CD4-positive, CD25-positive, alpha-beta regulatory T cell (primary cell): ENCODE data around the gene ACACB. TPM values are rescaled to one million over a fixed set of nuclear protein-coding genes. Genes with fewer than 3 reads are reported as not detected.

Experiments used
- ATAC-seq, 2 donors: fragments of 150-1000 bp; cut with Tn5 transposase; one replicate each; pipeline ENCODE4 v1.10.0; 2021; ENCODE audit warnings: low read depth in 2 of 2, moderate number of reproducible peaks in 2 of 2, moderate library complexity in 1 of 2
- DNase-seq, 3 donors: peaks; one replicate each; pipeline versions ENCODE4 v3.0.0 to v3.0.0-alpha.2; 2012 to 2022; ENCODE audit warnings: mixed read lengths in 1 of 3
- H3K27ac ChIP-seq: one replicate; pipeline ENCODE4 v1.7.0; 2013; ENCODE audit warnings: mild to moderate bottlenecking, low read length; ENCODE audit not compliant: insufficient read depth, poor library complexity, severe bottlenecking
- H3K27me3 ChIP-seq: one replicate; pipeline ENCODE4 v1.7.0; 2013; ENCODE audit warnings: low read length; ENCODE audit not compliant: control insufficient read depth, insufficient read depth
- H3K36me3 ChIP-seq: one replicate; pipeline ENCODE4 v1.7.0; 2013; ENCODE audit warnings: mild to moderate bottlenecking, low read length, moderate library complexity; ENCODE audit not compliant: control insufficient read depth, insufficient read depth
- H3K4me1 ChIP-seq: 2 replicates; pipeline ENCODE4 v1.7.0; 2013; ENCODE audit warnings: mild to moderate bottlenecking, low read length; ENCODE audit not compliant: insufficient read depth, control insufficient read depth, poor library complexity, severe bottlenecking
- H3K4me3 ChIP-seq: one replicate; pipeline ENCODE4 v1.7.0; 2013; ENCODE audit warnings: low read depth, mild to moderate bottlenecking, low read length, moderate library complexity
- H3K9me3 ChIP-seq, 2 experiments: 1 replicate in 1 of 2; 2 replicates in 1 of 2; pipeline ENCODE4 v1.7.0; 2013; ENCODE audit warnings: low read length in 2 of 2, mild to moderate bottlenecking in 1 of 2, moderate library complexity in 1 of 2; ENCODE audit not compliant: control insufficient read depth in 2 of 2
- H3K27ac Mint-ChIP-seq, 3 donors: one replicate each; pipeline ENCODE4 v1.8.0; 2020 to 2022; ENCODE audit warnings: mild to moderate bottlenecking in 3 of 3, mixed read lengths in 3 of 3, moderate library complexity in 2 of 3
- H3K27me3 Mint-ChIP-seq: one replicate; pipeline ENCODE4 v1.8.0; 2022; ENCODE audit warnings: mild to moderate bottlenecking, mixed read lengths
- H3K36me3 Mint-ChIP-seq: one replicate; pipeline ENCODE4 v1.8.0; 2020; ENCODE audit warnings: mixed read lengths
- H3K4me1 Mint-ChIP-seq, 4 donors: one replicate each; pipeline ENCODE4 v1.8.0; 2020 to 2022; ENCODE audit warnings: mixed read lengths in 4 of 4, mild to moderate bottlenecking in 1 of 4
- H3K4me3 Mint-ChIP-seq, 4 donors: one replicate each; pipeline ENCODE4 v1.8.0; 2020 to 2022; ENCODE audit warnings: mild to moderate bottlenecking in 4 of 4, mixed read lengths in 4 of 4, moderate library complexity in 3 of 4
- H3K9me3 Mint-ChIP-seq, 7 donors: one replicate each; pipeline ENCODE4 v1.8.0; 2020 to 2022; ENCODE audit warnings: mixed read lengths in 7 of 7, mild to moderate bottlenecking in 3 of 7, moderate library complexity in 2 of 7
- polyA plus RNA-seq, 4 donors: library from polyadenylated mRNA; unstranded; fragments of 300-500 nt; fragmentation: Illumina TruSeq; gene quantifications; one replicate each; pipeline ENCODE4 v1.2.3, GENCODE V29; 2021
- total RNA-seq: library from RNA; stranded (reverse); gene quantifications from one replicate; pipeline ENCODE4 v1.2.3, GENCODE V29; 2022

ACACB gene
- total and polyA plus RNA-seq, 5 donors from 2014 or later = 0.47 to 23.5 (median 1.2) TPM

- H3K9me3 Mint-ChIP-seq = peaks cover 0 to 2% (median 0%) of the 10 kb centered on the region in 7 donors
- H3K9me3 ChIP-seq = no peaks in the 10 kb centered on the region
- H3K27me3 Mint-ChIP-seq = peaks cover 25% of the 10 kb centered on the region
- H3K27ac ChIP-seq = no peak overlapping the region
- H3K27me3 ChIP-seq = no peaks in the 10 kb centered on the region
- no peaks in the 10 kb centered on the region for H3K4me1 ChIP-seq
- no peak overlapping the region for H3K4me3 ChIP-seq
- H3K36me3 ChIP-seq = no peaks in the 10 kb centered on the region
- H3K36me3 Mint-ChIP-seq = no peaks in the 10 kb centered on the region
- ATAC-seq (no peak), DNase-seq (no peak)
- H3K4me1 Mint-ChIP-seq = no peaks in the 10 kb centered on the region
- no peak overlapping the region for H3K27ac Mint-ChIP-seq
- no peak overlapping the region for H3K4me3 Mint-ChIP-seq
These were observed 176.7 kb downstream of the ACACB start for GRCh38 chr12:109293106-109293505.

GRCh38 chr12:109294286-109294796, 178.0 kb downstream of the ACACB start:
- H3K4me1 Mint-ChIP-seq = no peaks in the 10 kb centered on the region
- H3K9me3 Mint-ChIP-seq = peaks cover 0 to 2% (median 0%) of the 10 kb centered on the region in 7 donors
- no peaks in the 10 kb centered on the region for H3K36me3 ChIP-seq
- H3K9me3 ChIP-seq = no peaks in the 10 kb centered on the region
- no peaks in the 10 kb centered on the region for H3K27me3 ChIP-seq
- no peak for DNase-seq
- peaks cover 19% of the 10 kb centered on the region for H3K27me3 Mint-ChIP-seq
- H3K36me3 Mint-ChIP-seq = no peaks in the 10 kb centered on the region
- H3K4me1 ChIP-seq = no peaks in the 10 kb centered on the region
- no peak overlapping the region for H3K4me3 Mint-ChIP-seq
- H3K27ac ChIP-seq = no peak overlapping the region
- no peak overlapping the region for H3K27ac Mint-ChIP-seq
- no peak overlapping the region for H3K4me3 ChIP-seq
- ATAC-seq = no peak

- peaks cover 0 to 3% (median 0%) of the 10 kb centered on the region in 7 donors for H3K9me3 Mint-ChIP-seq
- H3K36me3 Mint-ChIP-seq = no peaks in the 10 kb centered on the region
- peaks cover 19% of the 10 kb centered on the region for H3K27me3 Mint-ChIP-seq
- no peak for ATAC-seq
- no peak overlapping the region for H3K27ac ChIP-seq
- no peaks in the 10 kb centered on the region for H3K27me3 ChIP-seq
- H3K4me3 ChIP-seq = no peak overlapping the region
- no peaks in the 10 kb centered on the region for H3K36me3 ChIP-seq
- H3K4me1 Mint-ChIP-seq = no peaks in the 10 kb centered on the region
- no peaks in the 10 kb centered on the region for H3K9me3 ChIP-seq
- DNase-seq = no peak
- H3K4me1 ChIP-seq = no peaks in the 10 kb centered on the region
- H3K4me3 Mint-ChIP-seq = no peak overlapping the region
- no peak overlapping the region for H3K27ac Mint-ChIP-seq
These were observed 179.5 kb downstream of the ACACB start for GRCh38 chr12:109295764-109296425.

- H3K27ac ChIP-seq = no peak overlapping the region
- no peak overlapping the region for H3K4me3 ChIP-seq
- Mint-ChIP-seq H3K27ac (no peak overlapping the region), H3K4me1 (no peaks in the 10 kb centered on the region), H3K36me3 (no peaks in the 10 kb centered on the region), H3K4me3 (no peak overlapping the region), H3K9me3 (peaks cover 0 to 4% (median 0%) of the 10 kb centered on the region in 7 donors), H3K27me3 (peaks cover 14% of the 10 kb centered on the region)
- H3K9me3 ChIP-seq = no peaks in the 10 kb centered on the region
- H3K36me3 ChIP-seq = no peaks in the 10 kb centered on the region
- no peaks in the 10 kb centered on the region for H3K27me3 ChIP-seq
- DNase-seq (no peak), ATAC-seq (no peak)
- no peaks in the 10 kb centered on the region for H3K4me1 ChIP-seq
These were observed 180.0 kb downstream of the ACACB start for GRCh38 chr12:109296431-109296830.

GRCh38 chr12:109299849-109300248, 183.5 kb downstream of the ACACB start:
- Mint-ChIP-seq H3K4me3 (no peak overlapping the region), H3K4me1 (no peaks in the 10 kb centered on the region), H3K27me3 (peaks cover 24% of the 10 kb centered on the region), H3K9me3 (peaks cover 0 to 2% (median 0%) of the 10 kb centered on the region in 7 donors), H3K27ac (no peak overlapping the region), H3K36me3 (no peaks in the 10 kb centered on the region)
- ATAC-seq (no peak), DNase-seq (no peak)
- Histone ChIP-seq H3K4me3 (no peak overlapping the region), H3K4me1 (no peaks in the 10 kb centered on the region), H3K27me3 (no peaks in the 10 kb centered on the region), H3K36me3 (no peaks in the 10 kb centered on the region), H3K9me3 (no peaks in the 10 kb centered on the region), H3K27ac (no peak overlapping the region)

- ATAC-seq (no peak), DNase-seq (no peak)
- no peaks in the 10 kb centered on the region for H3K36me3 Mint-ChIP-seq
- Histone ChIP-seq H3K4me1 (no peaks in the 10 kb centered on the region), H3K36me3 (no peaks in the 10 kb centered on the region), H3K27ac (no peak overlapping the region), H3K27me3 (peaks cover 8% of the 10 kb centered on the region), H3K9me3 (no peaks in the 10 kb centered on the region), H3K4me3 (no peak overlapping the region)
- H3K9me3 Mint-ChIP-seq = peaks cover 0 to 2% (median 0%) of the 10 kb centered on the region in 7 donors
- H3K4me3 Mint-ChIP-seq = no peak overlapping the region
- H3K27ac Mint-ChIP-seq = no peak overlapping the region
- no peaks in the 10 kb centered on the region for H3K4me1 Mint-ChIP-seq
- peaks cover 34% of the 10 kb centered on the region for H3K27me3 Mint-ChIP-seq
These were observed 185.3 kb downstream of the ACACB start for GRCh38 chr12:109301643-109302168.

- no peaks in the 10 kb centered on the region for H3K36me3 ChIP-seq
- no peaks in the 10 kb centered on the region for H3K4me1 Mint-ChIP-seq
- H3K27ac Mint-ChIP-seq = no peak overlapping the region
- H3K4me3 ChIP-seq = no peak overlapping the region
- DNase-seq (peak in 1 of 3 donors; percentile 33), ATAC-seq (no peak)
- H3K27me3 Mint-ChIP-seq = peaks cover 37% of the 10 kb centered on the region
- H3K27ac ChIP-seq = no peak overlapping the region
- no peaks in the 10 kb centered on the region for H3K9me3 ChIP-seq
- H3K4me3 Mint-ChIP-seq = no peak overlapping the region
- no peaks in the 10 kb centered on the region for H3K4me1 ChIP-seq
- H3K27me3 ChIP-seq = peaks cover 11% of the 10 kb centered on the region
- peaks cover 0 to 2% (median 0%) of the 10 kb centered on the region in 7 donors for H3K9me3 Mint-ChIP-seq
- no peaks in the 10 kb centered on the region for H3K36me3 Mint-ChIP-seq
These were observed 186.0 kb downstream of the ACACB start for GRCh38 chr12:109302358-109302757.

- Mint-ChIP-seq H3K4me3 (no peak overlapping the region), H3K9me3 (peaks cover 0 to 2% (median 0%) of the 10 kb centered on the region in 7 donors), H3K27ac (no peak overlapping the region), H3K4me1 (no peaks in the 10 kb centered on the region), H3K27me3 (peaks cover 38% of the 10 kb centered on the region), H3K36me3 (no peaks in the 10 kb centered on the region)
- H3K27ac ChIP-seq = no peak overlapping the region
- H3K27me3 ChIP-seq = peaks cover 12% of the 10 kb centered on the region
- no peaks in the 10 kb centered on the region for H3K4me1 ChIP-seq
- ATAC-seq = no peak
- no peaks in the 10 kb centered on the region for H3K9me3 ChIP-seq
- H3K4me3 ChIP-seq = no peak overlapping the region
- no peak for DNase-seq
- H3K36me3 ChIP-seq = no peaks in the 10 kb centered on the region
These were observed 186.4 kb downstream of the ACACB start for GRCh38 chr12:109302770-109303169.
